Stimulated activated CD4-positive, alpha-beta T cell treated with anti-CD3 and anti-CD28 coated beads, Interleukin-1b, Interleukin-23, amount 100 ng/mL, for 48 hours (primary cell): ENCODE data around the gene ZCCHC12.

Experiments used
- DNase-seq: peaks from one replicate; pipeline ENCODE4 v3.0.0-alpha.2; 2020

ZCCHC12 gene

DNA sequence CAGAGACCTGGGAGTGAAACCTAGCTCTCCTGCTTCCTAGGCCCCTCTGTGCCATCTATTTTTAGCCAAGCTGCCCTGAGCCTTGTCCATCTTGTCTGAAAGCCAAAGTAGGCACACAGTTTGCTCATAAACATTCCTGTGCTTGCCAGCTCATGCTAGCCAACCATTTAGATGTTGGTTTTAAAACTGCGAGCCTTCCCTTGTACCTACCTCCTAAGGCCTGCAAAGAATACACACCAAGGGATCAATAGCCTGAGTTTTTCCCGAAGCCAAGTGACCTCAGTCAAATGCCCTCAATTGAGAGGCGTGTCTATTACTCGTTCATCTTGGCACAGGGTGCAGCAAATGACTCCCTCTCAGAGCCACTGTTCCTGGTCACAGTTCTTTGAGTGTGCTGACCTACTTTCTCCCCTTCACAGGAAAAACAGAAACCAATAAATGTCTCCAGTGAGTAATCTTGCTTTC, 48.5 kb downstream of the ZCCHC12 start:
- no peak for DNase-seq
